Measurements from ENCODE around the gene UVRAG.

DNA sequence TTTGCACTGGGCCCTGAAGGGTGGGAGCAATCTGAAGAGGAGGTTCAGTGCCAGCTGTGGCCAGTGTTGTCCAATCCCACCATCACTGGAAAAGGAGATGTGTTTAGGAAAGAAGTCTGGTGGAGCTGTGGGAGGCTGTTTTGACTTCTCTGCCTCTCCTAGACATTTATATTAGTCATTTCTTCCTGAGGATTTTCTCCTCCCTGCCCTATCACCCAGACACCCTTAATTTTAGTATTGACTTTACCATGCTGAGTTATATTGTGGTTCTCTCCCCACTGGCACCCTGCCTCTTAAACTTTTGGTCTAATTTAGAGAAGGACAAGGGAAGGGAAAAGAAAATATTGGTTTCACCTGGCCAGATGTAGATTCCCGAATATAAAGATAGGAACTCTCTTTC is 232.2 kb downstream of the UVRAG start:
- TF ChIP-seq CTCF (IDR thresholded peaks at IDR 0.05; ENCODE audit: low read depth, low read length) (no peak), EZH2phosphoT487 (IDR thresholded peaks at IDR 0.05; ENCODE audit: low read depth) (no peak)

All from OCI-LY3 (cell line).